NCI-H1930 (cell line): Measurements from ENCODE around the gene MMD2.
"Not testable (repeated sequence)": the region's sequence is repeated elsewhere in the genome, so short reads cannot be mapped to it uniquely, and the experiment has no call there.

Experiments
- DNase-seq, 2 experiments: peaks; one replicate each; lab custom pipeline; 2025; lab: John Stamatoyannopoulos, UW

MMD2 gene

GRCh38 chr7:4958477-4959301 is at the start of gene MMD2:
TSS of gene MMD2 (minus strand) at chr7:4959187. CDS start at chr7:4959017, 170 bp downstream.
- no peak for DNase-seq

- DNase-seq: no peak
Observed at GRCh38 chr7:5005066-5005465, 46.1 kb upstream of the MMD2 start.

GRCh38 chr7:5001911-5002310 is 42.9 kb upstream of the MMD2 start:
- no peak for DNase-seq

- DNase-seq: no peak
Observed at GRCh38 chr7:5001003-5001402, 42.0 kb upstream of the MMD2 start.

- no peak for DNase-seq
Observed at GRCh38 chr7:4999369-4999950, 40.5 kb upstream of the MMD2 start.

GRCh38 chr7:4998910-4999309 is 39.9 kb upstream of the MMD2 start:
- no peak for DNase-seq

GRCh38 chr7:4998244-4998643 is 39.3 kb upstream of the MMD2 start:
- DNase-seq: no peak

- no peak for DNase-seq
Observed at GRCh38 chr7:4996696-4997222, 37.8 kb upstream of the MMD2 start.

- no peak for DNase-seq
Observed at GRCh38 chr7:4995429-4995969, 36.5 kb upstream of the MMD2 start.

- DNase-seq: no peak
Observed at GRCh38 chr7:4993471-4993870, 34.5 kb upstream of the MMD2 start.

GRCh38 chr7:4982741-4983140 is 23.8 kb upstream of the MMD2 start:
- DNase-seq: not testable (repeated sequence)

- not testable (repeated sequence) for DNase-seq
Observed at GRCh38 chr7:4981295-4981890, 22.4 kb upstream of the MMD2 start.

- not testable (repeated sequence) for DNase-seq
Observed at GRCh38 chr7:4975626-4976025, 16.6 kb upstream of the MMD2 start.

GRCh38 chr7:4973728-4974198 is 14.8 kb upstream of the MMD2 start:
- peak; percentile 93 to 97 for DNase-seq

GRCh38 chr7:4972446-4972845 is 13.5 kb upstream of the MMD2 start:
- DNase-seq: not testable (repeated sequence)

- DNase-seq: no peak
Observed at GRCh38 chr7:4965295-4966022, 6.5 kb upstream of the MMD2 start.

GRCh38 chr7:4964506-4964905 is 5.5 kb upstream of the MMD2 start:
- DNase-seq: no peak

GRCh38 chr7:4962872-4963775 is 4.1 kb upstream of the MMD2 start:
- no peak for DNase-seq

GRCh38 chr7:4960363-4960762 is 1.4 kb upstream of the MMD2 start:
- DNase-seq: no peak

GRCh38 chr7:4959893-4960292 is 906 bp upstream of the MMD2 start:
- no peak for DNase-seq

GRCh38 chr7:4959306-4959705 is 319 bp upstream of the MMD2 start:
- no peak for DNase-seq
